K562 (cell line): ENCODE results near the gene ABT1. TPM values are rescaled to one million over a fixed set of nuclear protein-coding genes. Genes with fewer than 3 reads are reported as not detected.

Experiments
- CBX3 ChIP-seq, 2 experiments: IDR thresholded peaks; 1 replicate in 1 of 2; 2 replicates in 1 of 2; pipeline ENCODE4 v1.6.1; 2012; ENCODE audit warnings: inconsistent platforms in 2 of 2, low read length in 2 of 2, borderline replicate concordance in 1 of 2, control low read depth in 1 of 2
- ILF3 ChIP-seq: fragments of 450-650 bp; IDR thresholded peaks from 2 replicates; pipeline ENCODE4 v1.6.1; 2018; ENCODE audit warnings: antibody characterized with exemption, mild to moderate bottlenecking, moderate library complexity, borderline replicate concordance
- KLF13 ChIP-seq: fragments of 450-650 bp; IDR thresholded peaks from 2 replicates; pipeline ENCODE4 v1.6.1; 2016; ENCODE audit warnings: missing genetic modification characterization, low read depth, mild to moderate bottlenecking, missing compliant biosample characterization, moderate library complexity, borderline replicate concordance
- MEF2D ChIP-seq: conservative IDR thresholded peaks from 2 replicates; pipeline ENCODE4 v1.6.1; 2016; ENCODE audit warnings: low read depth, missing genetic modification characterization, missing compliant biosample characterization
- MYNN ChIP-seq, 2 experiments: sonication (generic); formaldehyde crosslinking in 1 of 2; IDR thresholded peaks; 2 replicates each; pipeline versions ENCODE4 v1.5.0 to v1.6.1; 2016 to 2020; ENCODE audit warnings: antibody characterized with exemption in 1 of 2, missing genetic modification reagents in 1 of 2
- RBM15 ChIP-seq: fragments of 200-400 bp; formaldehyde crosslinking; IDR thresholded peaks from 2 replicates; pipeline ENCODE4 v1.6.1; 2018; ENCODE audit warnings: mild to moderate bottlenecking, low read length, moderate library complexity; ENCODE audit not compliant: insufficient read depth
- RCOR1 ChIP-seq, 2 experiments: IDR thresholded peaks; 2 replicates each; pipeline ENCODE4 v1.6.1; 2012; ENCODE audit warnings: low read depth in 2 of 2, low read length in 2 of 2, borderline replicate concordance in 1 of 2, improper control_type of control experiment in 1 of 2
- SMARCA4 ChIP-seq: fragments of 450-650 bp; IDR thresholded peaks from 2 replicates; pipeline ENCODE4 v1.6.1; 2016
- TEAD2 ChIP-seq: fragments of 450-650 bp; IDR thresholded peaks from 2 replicates; pipeline ENCODE4 v1.6.1; 2016; ENCODE audit warnings: missing genetic modification characterization, control low read depth, missing compliant biosample characterization
- ZNF274 ChIP-seq: IDR thresholded peaks from 2 replicates; pipeline ENCODE4 v1.6.1; 2011; ENCODE audit warnings: low read depth, mild to moderate bottlenecking, low read length, moderate library complexity, borderline replicate concordance
- ZNF75A ChIP-seq: fragments of 450-650 bp; formaldehyde crosslinking; IDR thresholded peaks from 2 replicates; pipeline ENCODE4 v1.4.0; 2020; ENCODE audit warnings: mild to moderate bottlenecking
- polyA plus RNA-seq, 8 experiments: library from polyadenylated mRNA; depleted of rRNA in 4 of 8; stranded (reverse) in 5 of 8; unstranded in 3 of 8; fragments of >200 nt; fragmentation: Nextera tagmentation in 2 of 8; fragmentation: Illumina TruSeq in 1 of 8; extraction: Ambion mirVana in 2 of 8; extraction: Trizol in 1 of 8; gene quantifications; 2 replicates each; pipeline versions ENCODE4 v1.2.1 to v1.2.3, GENCODE V29; 2011 to 2014; ENCODE audit warnings: inconsistent platforms in 1 of 8, missing spikeins in 1 of 8
- total RNA-seq, 7 experiments: library from RNA; depleted of rRNA in 6 of 7; stranded (reverse); fragments of >200 nt in 6 of 7; fragmentation: Illumina TruSeq in 2 of 7; extraction: Trizol in 2 of 7; gene quantifications; 2 replicates each; pipeline versions ENCODE4 v1.2.1 to v1.2.3, GENCODE V29; 2011 to 2021; ENCODE audit warnings: low replicate concordance in 1 of 7
- TF ChIP-seq, protein P1 (sequence below): fragments of 250-450 bp; sonication (Bioruptor Pico); IDR thresholded peaks from 2 replicates; pipeline ENCODE4 v1.5.0; 2022; ENCODE audit warnings: mild to moderate bottlenecking
- TF ChIP-seq, protein P2 (sequence below): sonication (generic); formaldehyde crosslinking; IDR thresholded peaks from 2 replicates; pipeline ENCODE4 v1.9.0; 2022; ENCODE audit warnings: mild to moderate bottlenecking, missing genetic modification reagents
- TF ChIP-seq, protein P3 (sequence below): fragments of 450-650 bp; IDR thresholded peaks from 2 replicates; pipeline ENCODE4 v1.7.0; 2016; ENCODE audit warnings: borderline replicate concordance
- TF ChIP-seq, protein P4 (sequence below), 3 experiments: fragments of 200-800 bp in 1 of 3; fragments of 250-450 bp in 1 of 3; fragments of 450-650 bp in 1 of 3; sonication (Bioruptor Pico) in 1 of 3; sonication (Bioruptor generic) in 1 of 3; formaldehyde crosslinking in 1 of 3; IDR thresholded peaks; 2 replicates each; pipeline versions ENCODE4 v1.6.1 to v1.8.0; 2016 to 2022; ENCODE audit warnings: mild to moderate bottlenecking in 2 of 3, missing genetic modification characterization in 2 of 3, missing compliant biosample characterization in 1 of 3, moderate library complexity in 1 of 3

The ABT1 gene
- total and polyA plus RNA-seq, 9 of the 15 experiments (the other 6 are each of a cell fraction or from before 2014, with no cell fraction given), result 8.8 to 52.7 (median 40.7) TPM

DNA sequence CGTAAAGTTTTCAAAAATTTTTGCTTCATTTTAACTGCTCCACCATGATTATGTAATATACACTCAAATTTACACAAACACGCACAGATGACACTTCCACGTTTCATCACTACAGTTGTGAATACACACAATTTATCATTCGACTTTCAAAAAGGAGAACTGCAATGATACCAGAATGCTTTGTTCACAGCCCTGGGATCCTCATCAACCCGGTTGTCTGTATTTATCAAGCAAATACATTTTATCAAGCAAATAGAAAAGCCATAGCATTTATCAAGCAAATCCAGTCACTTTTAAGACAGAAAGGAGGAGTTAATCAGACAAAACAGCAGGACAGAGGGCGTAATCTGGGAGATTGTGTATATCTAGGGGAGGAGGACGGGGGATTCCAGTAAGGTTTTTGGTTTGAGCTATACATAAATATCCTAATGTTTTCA lies 20.3 kb upstream of the ABT1 start (continued):
- TF ChIP-seq, protein P1, sequence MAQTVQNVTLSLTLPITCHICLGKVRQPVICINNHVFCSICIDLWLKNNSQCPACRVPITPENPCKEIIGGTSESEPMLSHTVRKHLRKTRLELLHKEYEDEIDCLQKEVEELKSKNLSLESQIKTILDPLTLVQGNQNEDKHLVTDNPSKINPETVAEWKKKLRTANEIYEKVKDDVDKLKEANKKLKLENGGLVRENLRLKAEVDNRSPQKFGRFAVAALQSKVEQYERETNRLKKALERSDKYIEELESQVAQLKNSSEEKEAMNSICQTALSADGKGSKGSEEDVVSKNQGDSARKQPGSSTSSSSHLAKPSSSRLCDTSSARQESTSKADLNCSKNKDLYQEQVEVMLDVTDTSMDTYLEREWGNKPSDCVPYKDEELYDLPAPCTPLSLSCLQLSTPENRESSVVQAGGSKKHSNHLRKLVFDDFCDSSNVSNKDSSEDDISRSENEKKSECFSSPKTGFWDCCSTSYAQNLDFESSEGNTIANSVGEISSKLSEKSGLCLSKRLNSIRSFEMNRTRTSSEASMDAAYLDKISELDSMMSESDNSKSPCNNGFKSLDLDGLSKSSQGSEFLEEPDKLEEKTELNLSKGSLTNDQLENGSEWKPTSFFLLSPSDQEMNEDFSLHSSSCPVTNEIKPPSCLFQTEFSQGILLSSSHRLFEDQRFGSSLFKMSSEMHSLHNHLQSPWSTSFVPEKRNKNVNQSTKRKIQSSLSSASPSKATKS (CRISPR knock-in tag), result no peak
- TF ChIP-seq CBX3 (IDR thresholded peaks at IDR 0.05; ENCODE audit: borderline replicate concordance in 1 of 2, low read length in 2 of 2), result 0 out of 3 replicates have a peak, but pooled peaks of 1 of the 2 experiments have one; percentile 32
- TF ChIP-seq ZNF75A (CRISPR knock-in tag), result no peak
- TF ChIP-seq SMARCA4, result peak; percentile 62
- no peak for TF ChIP-seq TEAD2
- peak in 1 of 2 experiments; percentile 66; a peak in 1 of 4 replicates for TF ChIP-seq RCOR1 (IDR thresholded peaks at IDR 0.05; ENCODE audit: borderline replicate concordance in 1 of 2, low read depth in 2 of 2, low read length in 2 of 2)
- TF ChIP-seq, protein P2, sequence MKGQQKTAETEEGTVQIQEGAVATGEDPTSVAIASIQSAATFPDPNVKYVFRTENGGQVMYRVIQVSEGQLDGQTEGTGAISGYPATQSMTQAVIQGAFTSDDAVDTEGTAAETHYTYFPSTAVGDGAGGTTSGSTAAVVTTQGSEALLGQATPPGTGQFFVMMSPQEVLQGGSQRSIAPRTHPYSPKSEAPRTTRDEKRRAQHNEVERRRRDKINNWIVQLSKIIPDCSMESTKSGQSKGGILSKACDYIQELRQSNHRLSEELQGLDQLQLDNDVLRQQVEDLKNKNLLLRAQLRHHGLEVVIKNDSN (CRISPR knock-in tag), result no peak
- no peak for TF ChIP-seq RBM15
- no peak for TF ChIP-seq ILF3
- TF ChIP-seq, protein P3, sequence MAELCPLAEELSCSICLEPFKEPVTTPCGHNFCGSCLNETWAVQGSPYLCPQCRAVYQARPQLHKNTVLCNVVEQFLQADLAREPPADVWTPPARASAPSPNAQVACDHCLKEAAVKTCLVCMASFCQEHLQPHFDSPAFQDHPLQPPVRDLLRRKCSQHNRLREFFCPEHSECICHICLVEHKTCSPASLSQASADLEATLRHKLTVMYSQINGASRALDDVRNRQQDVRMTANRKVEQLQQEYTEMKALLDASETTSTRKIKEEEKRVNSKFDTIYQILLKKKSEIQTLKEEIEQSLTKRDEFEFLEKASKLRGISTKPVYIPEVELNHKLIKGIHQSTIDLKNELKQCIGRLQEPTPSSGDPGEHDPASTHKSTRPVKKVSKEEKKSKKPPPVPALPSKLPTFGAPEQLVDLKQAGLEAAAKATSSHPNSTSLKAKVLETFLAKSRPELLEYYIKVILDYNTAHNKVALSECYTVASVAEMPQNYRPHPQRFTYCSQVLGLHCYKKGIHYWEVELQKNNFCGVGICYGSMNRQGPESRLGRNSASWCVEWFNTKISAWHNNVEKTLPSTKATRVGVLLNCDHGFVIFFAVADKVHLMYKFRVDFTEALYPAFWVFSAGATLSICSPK, result no peak
- no peak for TF ChIP-seq MEF2D (tag)
- peak; percentile 29; the same call in 1 of the 2 replicates for TF ChIP-seq MYNN (IDR thresholded peaks at IDR 0.05)
- TF ChIP-seq MYNN (CRISPR knock-in tag; IDR thresholded peaks at IDR 0.05), result no peak
- TF ChIP-seq, protein P4, sequence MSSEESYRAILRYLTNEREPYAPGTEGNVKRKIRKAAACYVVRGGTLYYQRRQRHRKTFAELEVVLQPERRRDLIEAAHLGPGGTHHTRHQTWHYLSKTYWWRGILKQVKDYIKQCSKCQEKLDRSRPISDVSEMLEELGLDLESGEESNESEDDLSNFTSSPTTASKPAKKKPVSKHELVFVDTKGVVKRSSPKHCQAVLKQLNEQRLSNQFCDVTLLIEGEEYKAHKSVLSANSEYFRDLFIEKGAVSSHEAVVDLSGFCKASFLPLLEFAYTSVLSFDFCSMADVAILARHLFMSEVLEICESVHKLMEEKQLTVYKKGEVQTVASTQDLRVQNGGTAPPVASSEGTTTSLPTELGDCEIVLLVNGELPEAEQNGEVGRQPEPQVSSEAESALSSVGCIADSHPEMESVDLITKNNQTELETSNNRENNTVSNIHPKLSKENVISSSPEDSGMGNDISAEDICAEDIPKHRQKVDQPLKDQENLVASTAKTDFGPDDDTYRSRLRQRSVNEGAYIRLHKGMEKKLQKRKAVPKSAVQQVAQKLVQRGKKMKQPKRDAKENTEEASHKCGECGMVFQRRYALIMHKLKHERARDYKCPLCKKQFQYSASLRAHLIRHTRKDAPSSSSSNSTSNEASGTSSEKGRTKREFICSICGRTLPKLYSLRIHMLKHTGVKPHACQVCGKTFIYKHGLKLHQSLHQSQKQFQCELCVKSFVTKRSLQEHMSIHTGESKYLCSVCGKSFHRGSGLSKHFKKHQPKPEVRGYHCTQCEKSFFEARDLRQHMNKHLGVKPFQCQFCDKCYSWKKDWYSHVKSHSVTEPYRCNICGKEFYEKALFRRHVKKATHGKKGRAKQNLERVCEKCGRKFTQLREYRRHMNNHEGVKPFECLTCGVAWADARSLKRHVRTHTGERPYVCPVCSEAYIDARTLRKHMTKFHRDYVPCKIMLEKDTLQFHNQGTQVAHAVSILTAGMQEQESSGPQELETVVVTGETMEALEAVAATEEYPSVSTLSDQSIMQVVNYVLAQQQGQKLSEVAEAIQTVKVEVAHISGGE (CRISPR knock-in tag; IDR thresholded peaks at IDR 0.05), result no peak
- TF ChIP-seq KLF13 (tag), result no peak
- TF ChIP-seq ZNF274, result no peak
